RKO (cell line): ENCODE data around the gene TOM1L1.
"Not testable (repeated sequence)": the region's sequence is repeated elsewhere in the genome, so short reads cannot be mapped to it uniquely, and the experiment has no call there.

Source experiments
- DNase-seq: peaks from one replicate; pipeline ENCODE4 v3.0.0-alpha.2; 2016; ENCODE audit warnings: low spot score

The TOM1L1 gene

DNA sequence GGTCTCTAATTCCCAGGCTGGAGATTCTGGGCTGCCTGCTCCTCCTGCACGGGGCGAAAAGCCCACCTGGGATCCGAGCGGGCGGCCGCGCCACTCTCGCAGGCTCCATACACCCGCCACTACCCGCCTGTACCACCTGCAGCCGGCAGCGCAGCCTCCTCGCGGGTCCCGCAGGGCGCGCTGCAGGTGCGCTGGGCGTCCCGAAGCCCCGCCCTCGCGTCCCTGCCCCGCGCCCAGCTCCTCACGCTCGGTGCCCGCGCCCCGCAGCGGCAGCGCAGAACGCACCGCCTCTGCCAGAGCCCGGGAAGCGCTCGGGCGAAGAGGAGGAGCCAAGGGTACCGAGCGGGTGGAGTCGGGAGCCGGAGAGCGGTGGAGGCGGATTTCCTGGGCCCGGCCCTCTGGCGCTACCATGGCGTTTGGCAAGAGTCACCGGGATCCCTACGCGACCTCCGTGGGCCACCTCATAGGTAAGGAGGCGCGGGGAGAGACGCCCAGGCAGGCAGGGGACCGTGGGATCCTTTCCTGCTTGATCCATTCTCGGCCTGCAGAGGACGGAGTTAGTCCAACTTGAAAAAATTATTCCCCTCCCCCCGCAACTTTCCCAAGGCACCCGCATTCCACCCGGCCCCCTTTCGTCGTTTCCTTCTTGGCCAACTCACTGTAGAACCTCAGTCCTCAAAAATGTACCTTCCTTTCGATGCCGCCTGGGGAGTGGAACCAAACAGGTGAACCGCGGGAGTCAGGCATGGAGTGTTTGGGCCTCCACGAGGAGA is at the start of gene TOM1L1:
Gene TOM1L1 (plus strand): TSS at position 396 of the 773 bp plus-strand sequence. CDS start 14 bp downstream, at position 410.
- peak; percentile 83 for DNase-seq

DNA sequence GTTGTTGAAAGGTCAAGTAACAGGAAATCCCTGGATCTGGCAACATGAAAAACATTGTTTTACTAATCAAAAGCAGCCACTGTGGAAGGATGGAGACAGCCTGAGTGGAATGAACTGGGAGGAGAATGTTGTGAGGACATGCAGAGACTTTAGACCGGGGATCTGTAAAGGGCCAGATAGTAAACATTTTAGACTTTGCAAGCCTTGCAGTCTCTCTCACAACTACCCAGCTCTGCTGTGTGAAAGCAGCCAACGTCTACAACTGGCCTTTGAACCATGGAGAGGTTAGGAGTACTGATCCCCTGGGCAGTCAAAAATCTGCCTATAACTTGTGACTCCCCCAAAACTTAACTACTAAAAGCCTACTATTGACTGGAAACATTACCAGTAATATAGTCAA is 41.5 kb upstream of the TOM1L1 start:
- DNase-seq = no peak

DNA sequence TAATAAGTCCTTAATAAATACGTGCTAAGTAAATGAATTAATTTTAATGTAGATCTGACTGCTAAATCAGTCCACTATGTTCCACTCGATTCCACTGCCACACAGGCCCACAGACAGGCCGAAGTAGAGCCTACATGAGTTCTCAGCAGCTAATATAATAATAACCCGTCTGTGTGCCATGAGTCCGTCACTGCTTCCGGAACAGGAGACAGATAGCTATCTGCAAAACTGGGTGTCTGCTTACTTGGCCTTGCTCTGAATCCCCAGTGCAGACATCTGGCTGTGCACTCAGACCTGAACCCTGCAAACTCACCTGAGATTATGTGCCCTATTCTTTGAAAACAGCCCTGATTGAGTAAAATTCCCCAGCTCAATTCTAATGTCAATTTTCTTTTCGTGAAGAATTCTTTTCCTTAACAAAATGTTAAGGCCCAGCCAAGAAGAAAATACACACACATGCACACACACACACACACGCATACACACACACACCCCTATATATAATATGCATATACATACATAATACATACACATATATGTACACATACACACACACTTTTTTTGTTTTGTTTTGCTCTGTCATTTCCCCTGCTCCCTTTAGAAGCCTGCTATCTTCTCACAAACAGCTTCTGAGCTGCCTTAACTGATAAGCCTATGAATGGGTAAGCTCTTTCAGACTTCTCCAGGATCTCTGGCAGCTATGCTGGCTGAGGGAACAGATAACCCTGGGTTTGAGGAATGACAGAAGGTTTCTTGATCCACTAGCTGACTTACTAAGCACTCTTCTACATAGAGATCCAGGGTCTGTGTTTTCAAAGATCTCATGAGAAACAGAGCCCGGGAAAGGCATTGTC is 39.8 kb upstream of the TOM1L1 start:
- DNase-seq = no peak

DNA sequence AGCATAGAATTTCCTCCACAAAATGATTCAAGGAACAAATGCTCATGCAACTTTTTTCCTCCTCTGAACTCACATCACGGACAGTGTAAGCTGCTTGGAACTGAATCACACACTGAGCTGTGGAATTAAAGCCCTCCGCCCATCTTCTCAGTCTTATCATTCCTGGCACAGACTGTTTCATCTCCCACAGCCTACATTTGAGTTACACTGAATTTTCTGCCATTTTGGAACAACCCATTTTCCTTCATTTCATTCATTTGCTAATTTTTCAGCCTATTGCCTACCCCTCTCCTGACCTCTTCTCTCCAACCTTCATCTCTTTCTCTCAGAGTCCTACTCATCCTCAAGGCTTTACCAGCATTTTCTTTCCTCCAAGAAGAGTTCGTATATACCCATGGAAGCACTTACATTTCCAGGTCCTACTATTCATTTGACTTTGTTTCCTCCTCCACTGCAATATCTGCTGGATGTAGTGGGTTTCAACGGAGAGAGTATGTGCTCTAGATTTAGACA is 39.1 kb upstream of the TOM1L1 start:
- no peak for DNase-seq

DNA sequence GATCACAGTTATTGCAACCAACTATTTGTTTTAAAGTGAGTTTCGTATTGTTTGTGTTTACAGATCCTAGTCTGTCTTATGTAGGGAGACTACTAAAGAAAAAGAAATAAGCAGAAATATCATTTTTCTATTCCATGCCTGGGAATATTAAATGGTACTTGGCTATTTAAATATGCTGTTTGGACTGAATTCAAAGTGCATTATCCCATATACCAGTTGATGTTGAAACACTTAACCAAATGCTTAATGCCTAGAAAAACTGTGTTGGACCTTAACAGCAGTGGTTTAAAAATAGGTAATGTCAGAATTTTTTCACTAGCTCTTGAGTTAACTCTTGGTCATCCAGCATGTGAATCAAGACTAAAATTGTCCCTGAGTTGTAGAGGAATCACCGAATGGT is 37.5 kb upstream of the TOM1L1 start:
- no peak for DNase-seq

DNA sequence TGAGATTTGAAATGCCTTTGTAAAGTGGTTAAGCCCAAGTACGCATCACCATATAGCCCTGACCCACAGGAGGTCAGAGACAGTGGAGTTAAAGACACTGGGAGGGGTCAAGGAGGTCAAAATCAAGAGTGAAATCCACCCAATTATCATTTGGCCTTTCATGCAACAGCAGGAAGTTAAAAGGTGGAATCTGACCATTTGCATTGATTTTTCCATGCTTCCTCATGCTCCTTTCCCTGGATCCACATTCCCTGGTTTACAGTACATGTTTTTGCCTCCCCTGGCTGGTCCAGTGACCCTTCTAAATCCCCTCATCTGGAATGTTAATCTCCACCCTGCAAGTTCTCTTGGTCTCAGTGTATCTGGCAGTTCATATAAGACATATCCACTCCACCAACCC is 36.6 kb upstream of the TOM1L1 start:
- no peak for DNase-seq

GRCh38 chr17:54864636-54865356 is 35.9 kb upstream of the TOM1L1 start:
- DNase-seq = no peak

DNA sequence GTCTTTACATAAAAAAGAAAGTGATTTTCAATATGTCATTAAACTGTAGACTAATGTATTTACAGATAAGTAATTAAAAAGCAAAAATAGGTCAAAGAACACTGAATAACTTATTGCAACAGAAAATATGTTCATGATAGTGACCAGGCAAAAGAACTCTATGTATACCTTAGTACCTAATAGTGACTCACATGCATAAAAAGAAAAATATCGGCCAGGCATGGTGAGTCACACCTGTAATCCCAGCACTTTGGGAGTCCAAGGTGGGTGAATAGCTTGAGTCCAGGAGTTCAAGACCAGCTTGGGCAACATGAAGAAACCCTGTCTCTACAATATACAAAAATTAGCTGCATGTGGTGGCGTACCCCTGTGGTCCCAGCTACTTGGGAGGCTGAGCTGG is 33.0 kb upstream of the TOM1L1 start:
- no peak for DNase-seq

- DNase-seq = no peak
Measured at GRCh38 chr17:54870671-54871175, 29.9 kb upstream of the TOM1L1 start.

DNA sequence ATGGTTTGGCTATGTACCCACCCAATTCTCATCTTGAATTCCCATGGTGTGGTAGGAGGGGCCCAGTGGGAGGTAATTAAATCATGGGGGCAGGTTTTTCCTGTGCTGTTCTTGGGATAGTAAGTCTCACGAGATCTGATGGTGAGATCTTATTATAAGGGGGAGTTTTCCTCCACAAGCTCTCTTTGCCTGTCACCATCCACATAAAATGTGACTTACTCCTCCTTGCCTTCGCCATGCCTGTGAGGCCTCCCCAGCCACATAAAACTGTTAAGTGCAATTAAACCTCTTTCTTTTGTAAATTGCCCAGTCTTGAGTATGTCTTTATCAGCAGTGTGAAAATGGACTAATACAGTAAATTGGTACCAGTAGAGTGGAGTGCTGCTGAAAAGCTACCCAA is 24.7 kb upstream of the TOM1L1 start:
- not testable (repeated sequence) for DNase-seq

DNA sequence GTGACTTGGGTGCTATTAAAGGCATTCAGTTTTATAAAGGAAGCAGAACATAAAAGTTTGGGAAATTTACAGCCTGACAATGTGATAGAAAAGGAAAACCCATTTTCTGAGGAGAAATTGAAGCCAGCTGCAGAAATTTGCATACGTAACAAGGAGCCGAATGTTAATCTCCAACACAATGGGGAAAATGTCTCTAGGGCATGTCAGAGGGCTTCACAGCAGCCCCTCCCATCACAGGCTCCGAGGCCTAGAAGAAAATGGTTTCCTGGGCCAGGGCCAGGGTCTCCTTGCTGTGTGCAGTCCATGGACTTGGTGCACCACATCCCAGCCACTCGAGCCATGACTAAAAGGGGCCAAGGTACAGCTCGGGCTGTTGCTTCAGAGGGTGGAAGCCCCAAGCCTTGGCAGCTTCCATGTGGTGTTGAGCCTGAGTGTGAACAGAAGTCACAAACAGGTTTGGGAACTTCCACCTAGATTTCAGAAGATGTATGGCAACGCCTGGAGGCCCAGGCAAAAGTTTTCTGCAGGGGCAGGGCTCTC is 23.9 kb upstream of the TOM1L1 start:
- DNase-seq = no peak

- no peak for DNase-seq
Measured at GRCh38 chr17:54881255-54881972, 19.2 kb upstream of the TOM1L1 start.

GRCh38 chr17:54882371-54882770 is 18.3 kb upstream of the TOM1L1 start:
- no peak for DNase-seq

DNA sequence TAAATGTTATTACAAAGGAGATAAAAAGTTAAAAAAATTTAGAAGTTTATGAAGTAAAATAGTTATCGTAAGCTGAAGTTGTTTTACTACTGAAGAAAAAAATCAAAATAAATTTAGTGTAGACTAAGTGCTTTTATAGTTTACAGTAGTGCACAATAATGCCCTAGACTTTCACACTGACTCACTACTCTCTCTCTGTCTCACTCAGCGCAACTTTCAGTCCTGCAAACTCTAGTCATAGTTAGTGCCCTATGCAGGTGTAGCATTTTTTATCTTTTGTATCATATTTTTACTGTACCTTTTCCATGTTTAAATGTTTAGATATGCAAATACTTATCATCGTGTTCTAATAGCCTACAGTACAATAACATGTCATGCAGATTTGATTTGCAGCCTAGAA is 17.7 kb upstream of the TOM1L1 start:
- DNase-seq = no peak

- DNase-seq = no peak
Measured at GRCh38 chr17:54883939-54884338, 16.7 kb upstream of the TOM1L1 start.

DNA sequence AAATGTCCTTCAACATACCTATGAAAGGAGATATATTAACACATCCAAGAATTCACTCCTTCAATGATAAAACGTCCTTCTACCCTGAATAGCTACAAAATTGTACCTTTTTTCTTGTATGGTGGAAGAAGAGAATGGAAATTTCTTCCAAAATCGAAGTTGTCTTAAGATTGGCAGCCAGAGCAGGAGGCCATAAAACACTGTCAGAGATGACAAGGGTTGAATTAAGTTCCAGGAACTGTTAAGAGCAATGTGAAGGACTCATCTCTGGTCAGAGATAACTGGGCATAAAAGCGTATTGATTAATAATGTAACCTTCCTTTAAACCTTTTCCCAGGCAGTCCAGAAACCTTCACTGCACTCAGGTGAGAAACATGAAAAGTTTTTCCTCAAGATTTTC is 12.9 kb upstream of the TOM1L1 start:
- DNase-seq = no peak

DNA sequence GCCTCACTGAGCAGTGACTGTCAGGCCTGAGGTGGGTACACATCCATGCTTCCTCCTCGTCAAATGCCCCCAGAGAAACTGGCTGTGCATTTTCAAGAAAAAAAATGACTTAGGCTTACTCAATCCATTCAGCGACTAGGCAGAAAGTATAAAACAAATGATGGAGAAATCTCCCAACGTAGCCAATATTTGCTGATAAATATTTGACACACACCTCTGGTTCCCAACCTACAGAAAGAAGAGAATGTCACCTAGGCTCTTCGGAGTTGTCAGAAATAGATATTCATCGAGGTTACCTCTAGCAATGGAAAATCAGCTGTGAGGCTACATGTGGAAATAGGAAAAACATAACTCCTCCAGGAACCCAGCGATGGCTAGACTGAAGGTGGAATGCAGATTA is 12.4 kb upstream of the TOM1L1 start:
- DNase-seq = no peak

DNA sequence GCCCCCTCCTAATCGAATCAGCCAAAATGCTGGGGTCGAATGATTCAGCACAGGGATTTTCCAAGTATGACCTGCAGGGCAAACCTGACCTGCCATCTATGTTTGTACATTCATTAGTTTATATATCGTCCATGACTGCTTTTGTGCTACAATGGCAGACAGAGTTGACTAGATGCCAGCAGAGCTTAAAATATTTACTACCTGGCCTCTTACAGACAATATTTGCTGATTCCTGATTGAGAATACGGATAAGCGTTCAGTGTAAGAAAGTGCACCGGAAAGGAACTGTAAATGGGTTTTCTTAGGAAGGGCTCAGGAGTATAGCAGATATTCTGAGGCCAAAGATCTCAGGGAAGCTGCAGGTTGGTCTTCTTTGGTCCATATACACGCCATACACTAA is 11.7 kb upstream of the TOM1L1 start:
- no peak for DNase-seq

- DNase-seq = peak; percentile 79
Measured at GRCh38 chr17:54891176-54891821, 9.4 kb upstream of the TOM1L1 start.

DNA sequence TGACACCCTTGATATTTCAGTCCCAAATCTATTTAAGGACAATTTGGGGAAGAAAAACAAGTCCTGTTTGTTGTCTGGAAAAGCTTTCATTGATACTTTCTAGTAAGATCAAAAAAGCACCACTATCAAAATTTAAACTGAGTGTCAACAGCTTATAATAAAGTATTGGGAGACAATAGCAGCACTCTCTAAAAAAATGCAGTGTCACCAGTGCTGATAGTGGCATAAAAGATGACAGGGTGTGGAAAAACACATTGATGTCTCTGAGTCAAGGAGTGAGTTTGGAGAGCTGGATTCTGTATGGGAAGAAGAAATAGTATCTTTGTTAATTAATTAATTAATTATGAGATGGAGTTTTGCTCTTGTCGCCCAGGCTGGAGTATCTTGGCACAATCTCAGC is 8.3 kb upstream of the TOM1L1 start:
- no peak for DNase-seq

DNA sequence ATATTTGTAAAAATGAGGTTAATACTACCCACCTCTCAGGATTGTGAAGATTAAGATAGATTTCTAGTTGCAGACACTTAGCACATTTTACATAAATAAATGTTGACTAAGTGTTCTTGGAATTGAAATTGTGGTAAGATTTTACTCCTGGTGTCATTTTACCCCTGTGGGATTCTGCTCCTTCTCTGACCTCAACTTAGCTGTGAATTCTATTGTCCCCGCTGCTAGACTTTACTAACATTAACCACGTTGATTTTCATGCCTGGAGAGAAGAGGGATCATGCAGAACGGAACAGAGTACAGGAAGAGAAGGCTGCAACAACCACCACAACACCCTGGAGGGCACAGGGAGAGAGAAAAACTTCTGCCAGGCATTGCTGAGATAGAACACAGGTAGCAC is 2.1 kb upstream of the TOM1L1 start:
- no peak for DNase-seq
